GM18867 (cell line): ENCODE data around the gene ADNP.
"Not testable (repeated sequence)": the region's sequence is repeated elsewhere in the genome, so short reads cannot be mapped to it uniquely, and the experiment has no call there.

ENCODE experiments used
- ATAC-seq: cut with Tn5 transposase; IDR thresholded peaks from one replicate; pipeline ENCODE4 v1.9.1; 2021; ENCODE audit warnings: mild to moderate bottlenecking, moderate library complexity; ENCODE audit not compliant: unreplicated experiment

The ADNP gene

DNA sequence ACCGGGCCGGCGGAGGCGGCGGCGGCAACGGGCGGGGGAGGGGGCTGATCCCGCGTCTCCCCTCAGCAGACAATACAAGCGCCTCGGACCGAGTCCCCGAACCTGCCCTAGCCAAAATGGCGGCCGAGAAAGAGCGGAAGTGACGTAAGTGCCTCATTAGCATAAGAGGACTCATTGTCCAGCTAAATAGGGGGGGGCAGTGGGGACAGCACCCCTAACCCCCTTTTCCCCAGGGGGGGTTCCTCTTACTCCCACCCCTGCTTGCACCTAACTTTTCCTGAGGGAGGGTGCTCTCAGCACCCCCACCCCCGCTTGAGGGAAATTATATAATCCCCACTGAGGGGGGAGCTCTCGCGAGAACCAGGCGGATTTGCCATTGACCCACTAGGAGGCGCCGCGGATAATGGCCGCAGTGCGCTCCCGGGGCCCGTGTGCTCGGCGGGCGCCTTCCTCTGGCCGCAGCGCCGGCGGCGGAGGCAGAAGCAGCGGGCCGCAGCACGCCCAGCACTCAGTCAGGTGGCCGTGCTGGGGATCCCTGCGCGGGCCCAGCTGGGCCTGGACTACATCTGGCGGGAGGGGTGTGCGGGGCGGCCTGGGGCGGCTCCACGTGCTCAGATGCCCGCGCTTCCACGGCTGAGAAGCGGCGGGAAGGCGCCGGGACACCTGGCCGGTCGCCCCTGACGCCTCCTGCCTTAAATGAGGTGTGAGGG is at the start of gene ADNP:
ADNP (minus strand) TSS at position 132 of the 710 bp plus-strand sequence. CDS start 27,441 bp downstream, outside the sequence.
- peak; percentile 62 for ATAC-seq

DNA sequence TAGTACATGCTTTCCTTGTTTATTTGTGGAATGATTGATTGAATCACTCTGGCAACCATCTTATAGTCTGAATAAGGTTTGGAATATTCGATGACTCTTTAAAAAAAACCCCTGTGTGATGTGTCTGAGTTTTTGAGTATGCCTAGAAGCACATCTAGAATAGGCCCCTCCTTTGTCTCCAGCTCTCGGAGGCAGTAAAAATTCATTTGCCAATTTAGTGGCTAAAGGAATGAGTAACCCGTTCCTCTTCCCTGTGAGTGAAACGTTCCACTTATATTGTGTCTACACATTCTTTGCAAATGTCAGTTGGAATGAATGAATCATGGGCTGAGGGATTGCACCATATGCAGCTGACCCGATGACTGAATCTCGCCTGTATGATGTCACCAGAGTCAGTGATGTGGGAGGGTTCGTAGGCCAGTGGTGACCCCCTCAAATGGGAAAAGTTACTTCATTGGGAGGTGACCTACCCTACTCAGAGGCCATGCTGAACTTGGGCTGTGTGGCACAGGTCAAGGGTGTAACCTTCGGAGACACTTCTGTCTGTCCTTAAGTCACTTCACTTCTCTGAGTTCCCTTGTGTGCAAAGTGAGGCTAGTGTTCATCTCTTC is 48.9 kb upstream of the ADNP start:
- ATAC-seq: no peak

DNA sequence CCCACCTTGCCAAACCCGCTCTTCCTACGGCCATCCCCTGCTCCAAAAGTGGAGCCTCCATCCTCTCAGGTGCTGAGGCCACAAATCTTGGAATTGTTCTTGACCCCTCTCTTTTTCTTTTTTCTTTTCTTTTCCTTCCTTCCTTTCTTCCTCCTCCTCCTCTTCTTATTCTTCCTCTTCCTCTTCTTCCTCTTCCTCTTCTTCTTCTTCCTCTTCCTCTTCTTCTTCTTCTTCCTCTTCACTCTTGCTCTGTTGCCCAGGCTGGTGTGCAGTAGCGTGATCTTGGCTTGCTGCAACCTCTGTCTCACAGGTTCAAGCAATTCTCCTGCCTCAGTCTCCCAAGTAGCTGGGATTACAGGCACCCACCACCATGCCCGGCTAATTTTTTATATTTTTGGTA is 47.3 kb upstream of the ADNP start:
- not testable (repeated sequence) for ATAC-seq

DNA sequence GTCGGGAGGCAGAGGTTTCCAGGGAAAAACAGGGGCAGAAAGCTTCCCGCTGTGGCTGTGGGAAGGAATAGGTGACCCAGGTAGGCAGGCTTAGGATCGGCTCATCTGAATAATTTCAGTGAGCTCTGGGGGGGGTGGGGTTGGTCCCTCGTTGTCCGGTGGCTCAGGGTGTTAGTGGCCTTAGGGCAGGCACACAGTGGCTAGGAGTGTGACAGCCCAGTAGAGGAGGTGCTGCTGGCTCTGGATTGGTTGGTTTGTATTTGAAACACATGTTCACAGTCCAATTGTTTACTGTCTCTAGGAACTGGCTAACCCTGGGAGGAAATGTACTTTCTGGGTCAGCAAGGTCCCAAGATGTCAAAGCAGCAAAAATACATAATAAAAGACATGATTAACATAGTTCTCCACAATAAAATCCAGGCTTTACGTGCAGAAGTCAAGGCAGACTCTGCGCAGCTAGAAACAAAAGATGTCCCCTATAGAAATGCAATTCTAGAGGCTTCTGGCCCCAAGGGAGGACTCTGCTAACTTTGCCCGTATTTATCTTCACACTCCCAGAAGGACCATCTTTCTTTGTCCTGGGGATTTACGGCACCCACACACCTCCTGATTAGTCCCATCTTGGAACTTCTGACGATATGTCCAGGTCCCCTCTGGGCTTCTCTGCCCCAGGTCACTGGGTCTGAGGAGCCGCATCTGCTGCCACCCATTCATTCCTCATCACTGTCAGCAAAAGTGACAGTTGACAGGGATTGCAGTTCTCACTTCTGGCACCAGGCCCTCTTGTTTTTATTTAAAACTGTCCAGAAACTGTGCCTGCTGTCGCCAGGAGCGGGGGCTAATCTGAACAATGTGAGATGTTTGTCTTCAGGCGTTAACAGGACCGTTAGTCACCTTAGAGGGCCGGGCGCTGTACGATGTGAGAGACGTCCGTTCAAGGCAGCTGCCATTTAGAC is 46.1 kb upstream of the ADNP start:
- no peak for ATAC-seq

DNA sequence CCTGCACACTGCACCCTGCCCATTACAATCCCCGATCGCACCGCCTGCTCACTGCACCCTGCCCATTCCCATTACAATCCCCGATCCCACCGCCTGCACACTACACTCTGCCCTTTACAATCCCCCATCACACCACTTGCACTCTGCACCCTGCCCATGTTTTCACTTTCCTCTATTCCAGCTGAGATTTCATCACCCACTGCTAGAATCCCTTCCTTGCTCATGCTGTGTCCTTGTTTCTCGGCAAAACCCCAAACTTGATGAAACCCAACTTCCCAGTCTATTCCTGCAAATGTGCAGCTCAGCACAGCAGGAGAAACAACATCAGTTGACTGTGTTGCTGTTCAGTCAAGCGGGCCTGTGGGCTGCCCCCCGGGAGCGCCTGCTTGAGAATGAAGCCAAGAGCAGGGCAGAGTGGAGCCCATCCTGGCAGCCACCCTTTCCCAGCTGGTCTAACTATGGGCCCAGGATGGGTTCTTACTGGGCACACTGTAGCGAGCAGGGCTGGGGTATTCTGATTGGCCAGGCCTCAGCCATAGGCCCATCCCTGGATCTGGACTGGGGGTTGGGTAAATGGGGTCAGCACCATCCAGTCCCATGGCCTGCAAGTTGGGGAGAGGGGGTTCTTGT is 44.6 kb upstream of the ADNP start:
- no peak for ATAC-seq

DNA sequence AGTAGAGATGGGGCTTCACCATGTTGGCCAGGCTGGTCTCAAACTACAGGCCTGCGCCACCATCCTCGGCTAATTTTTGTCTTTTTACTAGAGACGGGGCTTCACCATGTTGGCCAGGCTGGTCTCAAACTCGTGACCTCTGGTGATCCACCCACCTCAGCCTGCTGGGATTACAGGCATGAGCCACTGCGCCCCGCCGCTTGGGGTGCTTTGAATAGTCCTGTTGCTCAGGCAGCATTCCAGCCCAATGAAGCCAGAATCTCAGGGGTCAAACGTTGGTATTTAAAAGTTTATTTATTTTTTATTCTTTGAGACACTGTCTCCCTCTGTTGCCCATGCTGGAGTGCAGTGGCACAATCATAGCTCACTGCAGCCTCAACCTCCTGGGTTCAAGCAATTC is 38.7 kb upstream of the ADNP start:
- ATAC-seq: no peak

DNA sequence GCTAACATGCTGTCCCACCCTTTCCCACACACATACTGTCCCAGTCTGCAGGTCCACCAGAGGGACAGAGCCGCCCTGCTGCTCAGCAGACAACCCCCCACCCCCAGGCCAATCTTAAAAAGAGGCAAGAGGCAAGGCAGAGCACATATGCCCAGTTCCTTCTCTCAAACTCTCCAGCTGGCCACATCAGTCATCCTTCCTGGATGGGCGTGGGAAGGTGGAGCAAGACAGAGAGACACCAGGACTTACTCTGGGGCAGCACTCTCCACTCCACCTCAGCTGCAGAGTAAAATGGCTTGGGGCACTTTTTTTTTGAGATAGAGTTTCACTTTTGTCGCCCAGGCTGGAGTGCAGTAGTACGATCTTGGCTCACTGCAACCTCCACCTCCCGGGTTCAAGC is 38.2 kb upstream of the ADNP start:
- no peak for ATAC-seq

DNA sequence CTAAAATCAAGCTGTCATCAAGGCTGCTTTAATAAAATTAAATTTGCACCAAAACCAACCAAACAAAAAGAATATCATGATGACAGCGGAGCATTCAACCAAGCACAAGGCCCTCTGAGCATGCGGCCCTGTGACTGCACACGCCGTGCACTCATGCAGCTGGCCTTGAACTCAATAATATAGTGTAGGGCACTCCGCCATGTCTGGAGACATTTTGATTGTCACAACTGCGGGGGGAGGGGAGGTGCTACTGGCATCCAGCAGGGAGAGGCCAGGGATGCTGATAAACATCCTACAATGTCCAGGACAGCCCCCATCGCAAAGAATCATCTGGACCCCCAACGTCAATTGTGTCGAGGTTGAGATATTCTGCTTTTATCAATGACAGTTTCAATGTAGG is 37.1 kb upstream of the ADNP start:
- no peak for ATAC-seq

DNA sequence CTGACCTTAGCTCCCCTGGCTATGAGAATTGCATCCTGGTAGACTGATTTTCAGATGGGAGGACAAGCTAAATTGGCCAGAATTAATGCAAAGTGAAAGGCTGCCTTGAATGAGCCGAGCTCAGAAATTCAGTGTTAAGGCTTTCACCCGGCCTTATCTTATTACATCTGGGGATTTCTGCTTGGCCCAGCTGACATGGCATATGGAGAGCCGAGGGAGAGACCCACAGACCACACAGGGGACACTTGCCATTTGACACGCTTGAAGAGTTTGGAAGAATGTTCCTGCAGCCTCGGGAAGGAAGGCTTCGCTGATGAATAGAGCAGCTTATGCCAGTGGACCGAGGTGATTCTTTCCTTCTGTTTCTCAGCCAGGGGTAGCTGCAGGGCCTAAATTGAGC is 36.3 kb upstream of the ADNP start:
- no peak for ATAC-seq

DNA sequence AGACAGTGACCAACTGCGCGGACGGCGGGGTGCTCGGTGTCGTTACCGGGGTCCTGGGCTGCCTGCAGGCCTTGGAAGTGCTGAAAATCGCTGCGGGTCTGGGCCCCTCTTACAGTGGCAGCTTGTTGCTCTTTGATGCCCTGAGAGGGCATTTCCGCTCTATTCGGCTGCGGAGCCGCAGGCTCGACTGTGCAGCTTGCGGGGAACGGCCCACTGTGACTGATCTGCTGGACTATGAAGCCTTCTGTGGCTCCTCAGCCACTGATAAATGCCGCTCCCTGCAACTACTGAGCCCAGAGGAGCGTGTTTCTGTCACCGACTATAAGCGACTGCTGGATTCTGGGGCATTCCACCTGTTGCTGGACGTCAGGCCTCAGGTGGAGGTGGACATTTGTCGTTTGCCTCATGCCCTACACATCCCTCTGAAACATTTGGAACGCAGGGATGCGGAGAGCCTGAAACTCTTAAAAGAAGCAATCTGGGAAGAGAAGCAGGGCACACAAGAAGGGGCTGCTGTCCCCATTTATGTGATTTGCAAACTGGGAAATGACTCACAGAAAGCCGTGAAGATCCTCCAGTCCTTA is 28.4 kb upstream of the ADNP start:
- no peak for ATAC-seq

DNA sequence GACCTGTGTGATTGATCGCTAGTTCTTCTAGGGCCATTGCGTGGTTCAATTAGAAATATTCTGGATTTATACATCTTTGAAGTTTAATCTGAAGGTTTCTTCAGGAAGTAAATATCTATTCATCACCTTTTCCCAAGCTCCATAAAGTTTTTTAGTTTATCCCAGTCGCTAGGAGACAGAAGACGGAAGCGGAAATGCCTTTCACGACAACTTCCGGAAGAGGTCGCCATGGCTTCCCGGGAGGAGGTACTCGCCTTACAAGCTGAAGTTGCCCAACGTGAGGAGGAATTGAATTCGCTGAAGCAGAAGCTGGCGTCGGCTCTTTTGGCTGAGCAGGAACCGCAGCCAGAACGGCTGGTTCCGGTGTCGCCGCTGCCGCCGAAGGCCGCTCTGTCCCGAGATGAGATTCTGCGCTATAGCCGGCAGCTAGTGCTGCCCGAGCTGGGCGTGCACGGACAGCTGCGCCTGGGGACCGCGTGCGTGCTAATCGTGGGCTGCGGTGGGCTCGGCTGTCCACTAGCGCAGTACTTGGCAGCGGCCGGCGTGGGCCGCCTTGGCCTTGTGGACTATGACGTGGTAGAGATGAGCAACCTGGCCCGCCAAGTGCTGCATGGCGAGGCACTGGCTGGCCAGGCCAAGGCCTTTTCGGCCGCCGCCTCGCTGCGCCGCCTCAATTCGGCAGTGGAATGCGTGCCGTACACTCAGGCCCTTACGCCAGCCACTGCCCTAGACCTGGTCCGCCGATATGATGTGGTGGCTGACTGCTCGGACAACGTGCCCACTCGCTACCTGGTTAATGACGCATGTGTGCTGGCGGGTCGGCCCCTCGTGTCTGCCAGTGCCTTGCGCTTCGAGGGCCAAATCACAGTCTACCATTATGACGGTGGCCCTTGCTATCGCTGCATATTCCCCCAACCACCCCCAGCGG is 27.6 kb upstream of the ADNP start, which contains the start of gene MOCS3:
MOCS3 (plus strand) TSS at position 204 of the 928 bp plus-strand sequence; CDS start at position 229, 25 bp downstream.
- peak; percentile 84 for ATAC-seq

DNA sequence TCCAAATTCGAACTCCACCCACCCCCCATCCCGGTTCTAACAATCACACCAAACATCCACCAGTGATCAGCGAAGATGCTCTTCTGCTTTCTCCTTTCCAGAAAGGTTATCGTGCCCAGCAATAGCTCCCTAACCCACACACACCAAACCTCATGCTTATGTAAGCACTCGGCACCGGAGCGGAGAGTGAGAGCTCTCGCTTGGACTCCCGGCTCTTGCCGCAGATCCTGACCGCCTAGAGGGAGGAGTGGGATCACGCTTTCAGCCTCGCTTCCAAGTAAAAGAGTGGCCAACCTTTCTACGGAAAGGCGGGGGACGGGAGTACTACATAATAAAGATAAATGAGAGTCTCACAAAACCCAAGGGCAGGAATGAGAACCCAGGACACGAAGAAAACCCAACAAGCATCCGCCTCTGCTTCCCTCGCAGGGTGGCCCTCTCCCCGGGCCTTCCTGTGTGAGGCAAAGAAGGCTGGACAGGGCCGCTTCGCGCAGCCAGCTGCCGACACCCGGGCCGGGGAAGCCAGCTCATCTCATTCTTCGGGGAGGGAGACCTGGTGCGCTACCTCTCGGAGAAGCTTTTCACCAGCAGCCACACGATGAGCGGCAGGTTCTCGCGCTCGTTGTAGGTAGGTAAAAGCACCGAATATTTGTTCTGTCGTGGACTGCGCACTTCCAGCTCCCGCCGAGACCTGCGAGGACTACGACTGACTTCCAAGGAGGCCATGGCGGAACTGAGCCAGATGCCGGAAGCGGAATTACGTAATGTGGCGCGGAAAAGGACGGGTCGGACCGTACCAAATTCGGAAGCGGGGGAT is 26.8 kb upstream of the ADNP start, which contains the start of gene DPM1:
DPM1 (minus strand) TSS at position 735 of the 817 bp plus-strand sequence; CDS start at position 726, 9 bp downstream.
- peak; percentile 80 for ATAC-seq

DNA sequence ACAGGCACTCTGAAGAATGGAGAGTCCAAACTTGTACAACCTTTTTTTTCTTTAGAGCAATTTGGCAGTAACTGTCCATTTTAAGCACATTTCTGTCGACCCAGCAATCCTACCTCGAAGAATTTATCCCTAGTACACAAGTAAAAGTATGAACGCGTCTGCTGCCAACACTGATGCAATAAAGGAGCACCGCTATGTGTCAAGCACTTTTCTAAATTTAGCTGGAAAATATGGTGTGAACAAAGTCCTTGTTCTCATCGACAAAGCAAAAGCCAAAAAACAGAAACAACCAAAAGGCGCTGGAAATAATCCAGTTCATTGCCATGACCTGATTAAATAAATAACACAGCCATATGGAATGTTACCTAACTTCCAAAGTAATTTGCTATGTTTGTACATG is 26.0 kb upstream of the ADNP start:
- ATAC-seq: no peak

DNA sequence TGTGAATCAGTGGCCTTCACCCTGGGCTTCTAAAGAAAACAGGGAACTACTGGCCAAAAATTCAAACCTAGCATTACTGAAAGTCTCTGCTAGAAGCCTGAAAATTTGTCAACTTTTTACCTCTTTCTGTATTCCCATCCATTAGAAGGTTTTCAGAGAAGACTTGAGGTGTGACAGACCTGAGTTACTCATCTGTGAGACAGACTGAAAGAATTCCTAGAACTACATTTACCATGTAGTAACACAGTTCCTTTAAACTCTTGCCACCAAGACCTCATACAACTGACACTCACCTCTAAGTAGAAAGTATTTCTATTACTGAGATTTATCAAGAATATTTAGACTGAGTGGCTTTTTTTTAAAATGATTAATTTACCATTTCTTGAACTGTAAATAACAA is 22.6 kb upstream of the ADNP start:
- no peak for ATAC-seq

DNA sequence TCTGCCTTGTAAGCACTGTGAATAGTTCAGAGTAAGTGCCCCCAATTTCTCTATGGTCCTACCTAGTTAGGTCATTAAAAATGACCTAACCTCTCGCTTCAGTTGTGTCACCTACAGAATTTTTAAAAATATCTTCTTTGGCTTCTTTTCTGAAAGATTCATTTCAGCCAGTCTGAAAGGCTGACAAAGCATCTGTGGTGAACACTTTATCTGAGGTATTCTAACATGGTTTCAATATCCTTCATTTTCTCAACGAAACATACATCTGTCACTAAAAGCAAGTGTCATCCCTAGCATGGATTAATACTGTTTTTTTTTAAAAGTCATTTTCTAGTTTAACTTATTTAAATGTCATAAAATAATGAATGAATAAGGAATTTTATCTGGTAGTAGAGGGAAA is 22.0 kb upstream of the ADNP start:
- no peak for ATAC-seq

DNA sequence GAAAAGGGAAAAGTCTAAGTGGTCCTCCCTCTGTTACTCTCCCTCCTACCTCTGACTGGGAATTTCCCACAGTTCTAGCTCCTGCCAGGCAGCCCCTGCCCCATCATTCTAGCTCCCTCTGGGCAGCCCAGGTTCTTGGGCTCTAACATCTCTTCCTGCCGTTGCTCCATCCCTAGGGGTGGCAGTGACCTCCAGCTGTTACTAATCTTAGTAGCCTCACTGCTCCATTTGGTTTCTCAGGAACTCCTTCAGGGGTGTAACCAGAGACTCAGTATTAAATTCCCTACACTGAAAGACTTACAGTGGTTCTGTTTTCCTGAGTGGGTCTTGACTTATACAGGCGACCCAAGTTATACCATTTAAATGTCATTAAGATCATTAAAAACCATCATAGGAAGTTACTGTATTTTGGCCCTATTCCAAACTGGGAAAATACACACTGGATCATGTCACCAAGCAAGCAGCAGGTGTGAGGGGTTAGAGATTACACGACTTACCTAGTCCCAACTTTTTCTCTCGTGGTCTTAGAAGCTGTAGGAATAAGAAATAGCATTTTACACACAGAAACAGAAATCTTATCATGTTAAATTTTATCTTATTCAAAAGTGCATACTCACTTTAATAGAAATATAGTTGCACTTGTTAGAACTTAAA is 17.0 kb upstream of the ADNP start:
- ATAC-seq: no peak

DNA sequence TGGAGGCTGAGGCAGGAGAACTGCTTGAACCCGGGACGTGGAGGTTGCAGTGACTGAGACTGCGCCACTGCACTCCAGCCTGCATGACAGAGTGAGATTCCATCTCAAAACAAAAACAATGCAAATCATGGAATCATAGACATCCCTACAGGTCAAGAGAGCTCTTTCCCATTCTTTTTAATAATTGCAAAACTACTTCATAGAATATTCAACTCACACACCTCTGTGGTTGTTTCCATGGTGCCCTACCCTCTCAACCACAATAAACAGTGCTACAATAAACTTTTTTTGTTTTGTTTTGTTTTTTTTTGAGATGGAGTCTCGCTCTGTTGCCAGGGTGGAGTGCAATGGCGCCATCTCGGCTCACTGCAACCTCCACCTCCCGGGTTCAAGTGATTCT is 11.8 kb upstream of the ADNP start:
- ATAC-seq: no peak

DNA sequence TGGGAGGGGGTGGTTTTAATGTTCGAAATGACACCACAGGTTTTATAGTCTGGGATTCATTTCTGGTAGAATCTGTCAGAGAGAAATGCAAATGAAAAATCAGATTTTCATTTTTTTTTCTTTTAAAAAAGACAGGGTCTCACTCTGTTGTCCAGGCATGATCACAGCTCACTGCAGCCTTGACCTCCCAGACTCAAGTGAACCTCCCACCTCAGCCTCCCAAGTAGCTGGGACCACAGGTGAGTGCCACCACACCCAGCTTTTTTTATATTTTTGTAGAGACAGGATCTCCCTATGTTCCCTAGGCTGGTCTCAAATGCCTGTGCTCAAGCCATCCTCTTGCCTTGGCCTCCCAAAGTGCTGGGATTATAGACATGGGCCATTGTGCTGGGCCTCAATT is 2.4 kb upstream of the ADNP start:
- no peak for ATAC-seq
